Stomach (tissue), 9 donors: ENCODE measurements around the gene CYGB. TPM values are rescaled to one million over a fixed set of nuclear protein-coding genes. Genes with fewer than 3 reads are reported as not detected.
A peak's percentile ranks its signal among the peaks of the same experiment; 100 is the strongest.

Experiments used
- DNase-seq, 2 donors: peaks; one replicate each; pipeline versions ENCODE4 v3.0.0 to v3.0.0-alpha.2; 2013 to 2019
- H3K27ac ChIP-seq, 5 donors: fragments of 200-600 bp in 4 of 5; sonication (generic) in 4 of 5; one replicate each; pipeline ENCODE4 v1.5.1; 2013 to 2019; ENCODE audit warnings: mild to moderate bottlenecking in 1 of 5, moderate library complexity in 1 of 5
- H3K27me3 ChIP-seq, 3 donors: fragments of 200-600 bp; sonication (generic); one replicate each; pipeline ENCODE4 v1.5.1; 2017 to 2019; ENCODE audit warnings: mixed run types in 1 of 3
- H3K36me3 ChIP-seq, 4 donors: fragments of 200-600 bp; sonication (generic); 1 replicate in 3 of 4; 2 replicates in 1 of 4; pipeline ENCODE4 v1.5.1; 2016 to 2019
- H3K4me1 ChIP-seq, 4 donors: fragments of 200-600 bp; sonication (generic); one replicate each; pipeline ENCODE4 v1.5.1; 2016 to 2019
- H3K4me3 ChIP-seq, 4 donors: fragments of 200-600 bp; sonication (generic) in 3 of 4; one replicate each; pipeline ENCODE4 v1.5.1; 2016 to 2019; ENCODE audit warnings: mild to moderate bottlenecking in 1 of 4
- H3K9me3 ChIP-seq, 4 donors: fragments of 200-600 bp; sonication (generic); one replicate each; pipeline ENCODE4 v1.5.1; 2016 to 2019
- EP300 ChIP-seq: sonication (generic); formaldehyde crosslinking; IDR thresholded peaks from one replicate; pipeline ENCODE4 v1.6.1; 2017; ENCODE audit warnings: antibody characterized with exemption
- POLR2A ChIP-seq, 4 donors: fragments of 450-650 bp; IDR thresholded peaks; one replicate each; pipeline ENCODE4 v1.6.1; 2016; ENCODE audit warnings: antibody characterized with exemption in 4 of 4, control low read depth in 2 of 4, mild to moderate bottlenecking in 1 of 4, moderate library complexity in 1 of 4
- POLR2AphosphoS5 ChIP-seq, 3 donors: sonication (generic); formaldehyde crosslinking; IDR thresholded peaks; one replicate each; pipeline ENCODE4 v1.6.1; 2016; ENCODE audit warnings: antibody characterized with exemption in 3 of 3
- WGBS, 5 donors: extraction: QIAGEN DNeasy Blood & Tissue Kit in 3 of 5; methylation state at CpG; one replicate each; pipeline versions ENCODE4 v1.1.5 to v1.1.7; 2013 to 2018; 5-methylcytosine and 5-hydroxymethylcytosine counted together
- intact Hi-C: fragments of 100-400 bp; cut with DNase I; formaldehyde crosslinking; loops from one replicate; pipeline ENCODE4 v1.15.1; 2023; ENCODE audit warnings: low total_unique reads
- polyA plus RNA-seq, 3 donors: library from polyadenylated mRNA; stranded (reverse); fragments of 200-250 nt; gene quantifications; one replicate each; pipeline ENCODE4 v1.2.3, GENCODE V29; 2013
- total RNA-seq, 5 donors: library from RNA; depleted of rRNA; stranded (reverse); fragments of >200 nt; gene quantifications; one replicate each; pipeline versions ENCODE4 v1.1.0 to v1.2.3, GENCODE V29; 2014 to 2016
- TF ChIP-seq, protein P1 (sequence below), 7 experiments: fragments of 450-650 bp in 4 of 7; fragments of 200-600 bp in 3 of 7; sonication (generic) in 3 of 7; IDR thresholded peaks; one replicate each; pipeline ENCODE4 v1.5.1; 2016 to 2019; ENCODE audit warnings: antibody characterized with exemption in 7 of 7, control low read depth in 2 of 7, mild to moderate bottlenecking in 1 of 7
- donor health status: healthy with polysubstance abuse.
- donor health status: Bipolar disorder and iron deficiency.
- donor health status: healthy.

CYGB gene
- total and polyA plus RNA-seq, 8 donors: 6.8 to 101 (median 35.9) TPM; not detected in 1

GRCh38 chr17:76501018-76501826 lies 36.3 kb downstream of the CYGB start, which contains the start of gene RHBDF2:
TSS of gene RHBDF2 (minus strand) at chr17:76501423. CDS start at chr17:76481524, 19,899 bp downstream.
- no peaks in the 10 kb centered on the region for H3K36me3 ChIP-seq
- H3K27me3 ChIP-seq: no peaks in the 10 kb centered on the region
- DNase-seq: peak; percentile 96 to 97
- intact Hi-C loops: no loop called here
- H3K4me3 ChIP-seq: peak within 1 kb of the TSS; percentile 54 to 85 (median 68)
- no peaks in the 10 kb centered on the region for H3K9me3 ChIP-seq
- H3K27ac ChIP-seq: peak within 1 kb of the TSS; percentile 84 to 93 (median 88)
- peaks cover 45 to 63% (median 62%) of the 10 kb centered on the region in 4 donors for H3K4me1 ChIP-seq
- TF ChIP-seq, protein P1, sequence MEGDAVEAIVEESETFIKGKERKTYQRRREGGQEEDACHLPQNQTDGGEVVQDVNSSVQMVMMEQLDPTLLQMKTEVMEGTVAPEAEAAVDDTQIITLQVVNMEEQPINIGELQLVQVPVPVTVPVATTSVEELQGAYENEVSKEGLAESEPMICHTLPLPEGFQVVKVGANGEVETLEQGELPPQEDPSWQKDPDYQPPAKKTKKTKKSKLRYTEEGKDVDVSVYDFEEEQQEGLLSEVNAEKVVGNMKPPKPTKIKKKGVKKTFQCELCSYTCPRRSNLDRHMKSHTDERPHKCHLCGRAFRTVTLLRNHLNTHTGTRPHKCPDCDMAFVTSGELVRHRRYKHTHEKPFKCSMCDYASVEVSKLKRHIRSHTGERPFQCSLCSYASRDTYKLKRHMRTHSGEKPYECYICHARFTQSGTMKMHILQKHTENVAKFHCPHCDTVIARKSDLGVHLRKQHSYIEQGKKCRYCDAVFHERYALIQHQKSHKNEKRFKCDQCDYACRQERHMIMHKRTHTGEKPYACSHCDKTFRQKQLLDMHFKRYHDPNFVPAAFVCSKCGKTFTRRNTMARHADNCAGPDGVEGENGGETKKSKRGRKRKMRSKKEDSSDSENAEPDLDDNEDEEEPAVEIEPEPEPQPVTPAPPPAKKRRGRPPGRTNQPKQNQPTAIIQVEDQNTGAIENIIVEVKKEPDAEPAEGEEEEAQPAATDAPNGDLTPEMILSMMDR (IDR thresholded peaks at IDR 0.05): no peak
- TF ChIP-seq EP300 (no peak), POLR2A (IDR thresholded peaks at IDR 0.05) (no peak), POLR2AphosphoS5 (IDR thresholded peaks at IDR 0.05) (peak in 2 of 3 donors; percentile 87 to 90)
- 1 to 5% (median 2%) methylated on average over 16 to 72 of the region's 72 CpGs for WGBS, 5 donors

DNA sequence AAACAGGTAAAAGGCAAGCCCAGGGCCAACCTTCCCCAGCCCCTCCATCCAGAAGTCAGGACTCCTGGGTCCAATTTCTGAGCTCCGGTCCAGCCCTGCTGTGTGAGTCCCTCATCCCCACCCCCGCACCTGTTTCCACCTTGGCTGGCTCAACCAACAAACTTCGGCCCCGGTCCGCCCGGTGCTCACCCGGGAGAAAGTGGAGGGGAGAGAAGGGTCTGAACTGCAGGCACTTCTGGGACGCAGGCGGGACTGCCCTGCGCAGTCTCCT lies 36.8 kb downstream of the CYGB start:
- peaks cover 45 to 67% (median 62%) of the 10 kb centered on the region in 4 donors for H3K4me1 ChIP-seq
- H3K36me3 ChIP-seq: no peaks in the 10 kb centered on the region
- TF ChIP-seq EP300: no peak
- TF ChIP-seq, protein P1 (IDR thresholded peaks at IDR 0.05): no peak
- no peak for TF ChIP-seq POLR2AphosphoS5 (IDR thresholded peaks at IDR 0.05)
- TF ChIP-seq POLR2A (IDR thresholded peaks at IDR 0.05): no peak
- no peaks in the 10 kb centered on the region for H3K9me3 ChIP-seq
- H3K4me3 ChIP-seq: peak overlapping the region; percentile 54 to 85 (median 68)
- DNase-seq: no peak
- H3K27me3 ChIP-seq: no peaks in the 10 kb centered on the region
- peak overlapping the region; percentile 84 to 93 (median 88) for H3K27ac ChIP-seq
- 2 to 27% (median 12%) methylated on average over 6 to 10 of the region's 10 CpGs for WGBS, 5 donors
- intact Hi-C loops: no loop called here

GRCh38 chr17:76500074-76500746 lies 37.3 kb downstream of the CYGB start:
- no peaks in the 10 kb centered on the region for H3K27me3 ChIP-seq
- intact Hi-C loops: no loop called here
- DNase-seq: no peak
- H3K4me1 ChIP-seq: peaks cover 45 to 70% (median 62%) of the 10 kb centered on the region in 4 donors
- WGBS, 5 donors: 25 to 53% (median 44%) methylated on average over 14 to 17 of the region's 17 CpGs
- peak overlapping the region; percentile 84 to 93 (median 88) for H3K27ac ChIP-seq
- no peaks in the 10 kb centered on the region for H3K9me3 ChIP-seq
- peak overlapping the region; percentile 54 to 85 (median 68) for H3K4me3 ChIP-seq
- TF ChIP-seq, protein P1 (IDR thresholded peaks at IDR 0.05): no peak
- TF ChIP-seq POLR2A (IDR thresholded peaks at IDR 0.05) (no peak), EP300 (no peak), POLR2AphosphoS5 (IDR thresholded peaks at IDR 0.05) (peak in 1 of 3 donors; percentile 12)
- no peaks in the 10 kb centered on the region for H3K36me3 ChIP-seq

DNA sequence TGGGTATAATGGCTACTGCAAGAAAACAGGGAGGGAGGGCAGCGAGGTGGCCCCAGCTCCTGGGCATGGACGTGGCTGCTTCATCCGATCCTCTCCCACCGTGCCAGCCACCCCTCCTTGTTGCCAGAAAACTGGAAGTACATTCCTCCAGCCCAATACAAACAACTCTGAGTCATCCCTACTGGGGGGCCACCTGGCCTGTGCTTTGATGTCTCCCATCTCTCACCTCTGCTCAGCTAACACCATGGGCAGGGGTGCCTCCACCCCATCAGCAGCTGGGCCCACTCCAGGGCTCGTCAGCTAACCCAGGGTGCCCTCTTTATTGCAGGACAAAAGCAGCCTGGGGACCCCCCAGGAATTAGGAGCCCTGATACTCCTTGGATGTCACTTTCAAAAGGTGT lies 38.2 kb downstream of the CYGB start:
- no peak for DNase-seq

More for the DNA sequence above, 38.2 kb downstream of the CYGB start:
- 59 to 81% (median 69%) methylated on average over 5 of the region's 5 CpGs for WGBS, 5 donors
- H3K4me3 ChIP-seq: peak overlapping the region in 2 of 4 donors; percentile 54 to 85
- intact Hi-C loops: no loop called here
- TF ChIP-seq POLR2AphosphoS5 (IDR thresholded peaks at IDR 0.05): no peak
- no peak for TF ChIP-seq POLR2A (IDR thresholded peaks at IDR 0.05)
- TF ChIP-seq, protein P1 (IDR thresholded peaks at IDR 0.05): no peak
- no peak for TF ChIP-seq EP300
- no peaks in the 10 kb centered on the region for H3K27me3 ChIP-seq
- peak overlapping the region; percentile 32 to 93 (median 88) for H3K27ac ChIP-seq
- no peaks in the 10 kb centered on the region for H3K9me3 ChIP-seq
- H3K4me1 ChIP-seq: peaks cover 45 to 78% (median 64%) of the 10 kb centered on the region in 4 donors
- no peaks in the 10 kb centered on the region for H3K36me3 ChIP-seq
